Stimulated activated CD8-positive, alpha-beta memory T cell treated with anti-CD3 and anti-CD28 coated beads, Interleukin-12 subunit alpha, Interleukin-12 subunit beta, amount 100 ng/mL, for 1 hour (primary cell): Measurements from ENCODE around the gene EEPD1.

ENCODE experiments used
- DNase-seq: peaks from one replicate; pipeline ENCODE4 v3.0.0-alpha.2; 2020; ENCODE audit warnings: low read depth

Gene EEPD1

DNA sequence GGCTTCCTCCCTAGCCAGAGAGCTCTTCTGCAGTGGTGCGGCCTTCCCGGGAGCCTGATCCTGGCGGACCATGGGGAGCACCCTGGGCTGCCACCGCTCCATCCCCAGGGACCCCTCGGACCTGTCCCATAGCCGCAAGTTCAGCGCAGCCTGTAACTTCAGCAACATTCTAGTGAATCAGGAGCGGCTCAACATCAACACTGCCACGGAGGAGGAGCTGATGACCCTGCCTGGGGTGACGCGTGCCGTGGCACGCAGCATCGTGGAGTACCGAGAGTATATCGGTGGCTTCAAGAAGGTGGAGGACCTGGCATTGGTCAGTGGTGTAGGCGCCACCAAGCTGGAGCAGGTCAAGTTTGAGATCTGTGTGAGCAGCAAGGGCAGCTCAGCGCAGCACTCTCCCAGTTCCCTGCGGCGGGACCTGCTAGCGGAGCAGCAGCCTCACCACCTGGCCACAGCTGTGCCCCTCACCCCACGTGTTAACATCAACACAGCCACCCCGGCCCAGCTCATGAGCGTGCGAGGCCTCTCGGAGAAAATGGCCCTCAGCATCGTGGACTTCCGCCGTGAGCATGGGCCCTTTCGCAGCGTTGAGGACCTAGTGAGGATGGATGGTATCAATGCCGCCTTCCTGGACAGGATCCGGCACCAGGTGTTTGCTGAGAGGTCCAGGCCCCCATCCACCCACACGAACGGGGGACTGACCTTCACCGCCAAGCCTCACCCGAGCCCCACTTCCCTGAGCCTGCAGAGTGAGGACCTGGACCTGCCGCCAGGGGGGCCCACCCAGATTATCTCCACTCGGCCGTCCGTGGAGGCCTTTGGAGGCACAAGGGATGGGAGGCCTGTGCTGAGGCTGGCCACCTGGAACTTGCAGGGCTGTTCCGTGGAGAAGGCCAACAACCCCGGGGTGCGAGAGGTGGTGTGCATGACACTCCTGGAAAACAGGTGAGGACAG lies 1.5 kb downstream of the EEPD1 start:
- DNase-seq, result no peak

DNA sequence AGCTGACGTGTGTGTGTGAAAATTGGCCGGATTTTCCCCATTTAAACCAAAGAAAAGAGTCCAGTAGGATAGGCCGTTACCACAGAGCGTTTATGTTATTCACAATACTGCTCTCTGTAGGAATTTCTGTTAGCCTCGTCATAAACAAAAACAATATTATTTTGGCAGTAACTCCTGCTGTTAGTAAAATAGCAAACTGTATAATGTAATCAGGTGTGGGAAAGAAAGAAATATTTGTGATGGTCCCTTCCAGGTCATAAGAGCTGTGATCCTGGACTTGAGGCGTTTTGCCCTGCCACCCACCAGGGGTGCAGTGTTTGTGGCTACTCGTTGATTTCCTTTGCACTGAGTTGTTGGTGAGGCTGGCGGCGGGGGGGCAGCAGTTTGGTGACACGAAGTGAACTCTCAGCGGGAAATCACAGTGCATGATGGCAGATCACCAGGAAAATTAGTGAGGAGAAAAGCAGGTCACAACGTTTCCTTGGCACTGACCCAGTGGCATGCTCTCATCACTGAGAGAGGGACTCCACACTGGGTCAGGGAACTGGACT lies 2.8 kb downstream of the EEPD1 start:
- no peak for DNase-seq

DNA sequence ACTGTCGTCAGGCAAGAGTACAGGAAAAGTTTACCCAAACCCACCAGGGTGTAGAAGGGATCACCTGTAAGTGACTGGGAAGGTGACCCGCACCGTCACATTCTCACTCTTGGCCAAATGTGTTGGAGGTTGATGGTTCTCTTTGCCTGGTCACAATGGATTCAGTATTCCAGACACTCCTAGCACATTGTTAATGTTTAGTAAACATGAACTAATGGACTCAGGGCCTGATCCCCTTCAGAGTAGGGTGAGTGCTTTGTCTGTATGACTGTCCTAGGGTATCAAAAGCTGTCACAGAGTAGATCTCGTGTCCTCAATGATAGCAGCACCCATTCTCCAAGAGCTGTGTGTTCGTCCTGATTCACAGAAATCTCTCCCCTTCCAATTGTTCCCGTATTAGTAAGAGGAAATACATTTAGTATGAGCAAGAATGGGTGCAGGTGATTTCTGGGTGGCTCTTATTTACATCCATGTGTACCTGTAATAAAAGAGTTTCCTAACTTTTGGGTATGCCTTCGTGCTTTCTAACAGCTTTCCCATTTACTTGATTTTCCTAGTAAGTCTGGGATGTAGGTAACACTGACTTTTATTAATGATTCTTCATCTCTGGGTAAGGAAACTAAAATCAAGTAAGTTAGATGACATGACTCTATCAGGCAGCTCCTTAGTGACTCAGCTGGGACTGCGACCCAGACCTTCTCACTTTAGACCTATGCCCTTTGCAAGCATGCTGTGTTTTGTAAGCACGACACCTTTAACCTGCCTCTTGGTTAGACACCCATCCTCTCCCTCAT lies 4.7 kb downstream of the EEPD1 start:
- no peak for DNase-seq

DNA sequence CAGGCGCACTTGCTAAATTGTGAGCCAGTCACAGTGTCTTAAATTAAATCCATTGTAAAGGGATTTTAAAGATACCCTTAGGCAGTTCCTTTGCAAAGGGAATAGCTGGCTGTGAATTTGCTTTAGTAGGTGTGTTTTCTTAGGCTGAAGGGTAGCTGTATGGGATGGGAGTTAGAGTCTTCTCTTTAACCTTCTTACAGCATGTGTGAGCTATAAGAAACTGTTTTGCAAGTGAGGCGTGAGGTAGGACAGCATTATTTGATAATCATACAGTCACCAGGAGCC lies 5.2 kb downstream of the EEPD1 start:
- DNase-seq, result no peak

DNA sequence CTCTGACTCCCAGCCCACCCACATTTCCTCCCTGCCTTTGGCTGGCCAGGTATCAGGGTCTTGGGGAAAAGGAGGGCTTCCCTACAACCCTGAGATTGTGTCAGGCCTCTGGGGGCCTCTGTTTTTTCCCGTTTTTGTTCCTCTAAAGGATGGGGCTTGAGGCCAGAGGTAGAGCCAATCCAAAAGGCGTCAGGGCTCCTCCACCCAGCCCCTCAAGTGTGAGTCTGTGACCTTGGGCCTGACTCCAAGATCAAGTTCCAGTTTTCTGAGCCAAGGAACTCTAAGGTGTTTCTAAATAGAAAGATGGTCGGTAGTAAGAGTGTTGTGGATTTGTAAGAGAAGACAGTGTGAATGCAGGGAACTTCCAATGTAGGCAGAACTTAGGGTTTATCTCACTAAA lies 6.6 kb downstream of the EEPD1 start:
- DNase-seq, result no peak

DNA sequence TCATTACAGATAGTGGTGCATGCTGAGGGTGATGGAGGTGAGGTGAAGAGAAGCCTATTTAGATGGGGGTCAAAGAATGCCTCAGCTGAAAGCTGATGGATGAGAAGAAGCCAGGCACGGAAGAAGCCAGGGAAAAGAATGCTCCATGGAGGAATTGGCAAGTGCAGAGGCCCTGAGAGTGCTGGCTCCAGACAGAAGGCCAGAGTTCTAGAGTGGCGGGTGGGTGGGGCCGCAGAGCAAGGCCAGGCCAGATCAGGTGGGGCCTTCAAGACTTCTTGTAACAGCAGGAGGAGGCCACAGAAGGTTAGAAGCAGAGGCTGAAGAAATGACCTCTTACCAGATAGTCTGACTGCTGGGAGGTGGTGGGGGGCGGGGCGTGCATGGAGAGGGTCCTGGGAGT lies 7.3 kb downstream of the EEPD1 start:
- no peak for DNase-seq

DNA sequence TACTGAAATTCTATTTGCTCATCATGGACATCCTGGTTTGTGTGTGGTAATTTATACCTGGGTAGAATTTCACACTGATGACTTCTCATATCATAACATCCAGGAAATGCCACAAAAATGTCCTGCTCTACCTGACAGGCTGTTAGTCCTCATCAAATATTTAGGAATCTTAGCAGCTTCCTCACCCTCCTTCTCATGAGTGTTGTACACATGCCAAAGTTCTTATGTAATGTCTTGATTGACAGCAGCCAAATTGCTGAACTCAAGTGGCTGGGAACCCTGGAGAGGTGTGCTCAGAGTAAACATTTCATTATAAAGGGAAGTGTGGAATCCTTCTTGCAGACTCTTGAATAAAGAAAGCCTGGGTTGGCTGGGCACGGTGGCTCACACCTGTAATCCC lies 8.9 kb downstream of the EEPD1 start:
- DNase-seq, result no peak

DNA sequence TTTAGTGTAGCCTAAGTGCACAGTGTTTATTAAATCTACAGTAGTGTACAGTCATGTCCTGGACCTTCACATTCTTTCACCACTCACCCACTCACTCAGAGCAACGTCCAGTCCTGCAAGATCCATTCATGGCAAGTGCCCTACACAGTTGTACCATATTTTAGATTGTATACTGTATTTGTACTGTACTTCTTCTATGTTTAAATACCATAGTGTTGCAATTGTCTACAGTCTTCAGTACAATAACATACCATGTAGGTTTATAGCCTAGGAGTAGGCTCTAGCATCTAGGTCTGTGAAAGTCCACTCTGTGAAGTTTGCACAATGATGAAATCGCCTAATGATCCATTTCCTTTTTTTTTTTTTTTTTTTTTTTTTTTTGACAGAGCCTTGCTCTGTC lies 12.0 kb downstream of the EEPD1 start:
- DNase-seq, result no peak

DNA sequence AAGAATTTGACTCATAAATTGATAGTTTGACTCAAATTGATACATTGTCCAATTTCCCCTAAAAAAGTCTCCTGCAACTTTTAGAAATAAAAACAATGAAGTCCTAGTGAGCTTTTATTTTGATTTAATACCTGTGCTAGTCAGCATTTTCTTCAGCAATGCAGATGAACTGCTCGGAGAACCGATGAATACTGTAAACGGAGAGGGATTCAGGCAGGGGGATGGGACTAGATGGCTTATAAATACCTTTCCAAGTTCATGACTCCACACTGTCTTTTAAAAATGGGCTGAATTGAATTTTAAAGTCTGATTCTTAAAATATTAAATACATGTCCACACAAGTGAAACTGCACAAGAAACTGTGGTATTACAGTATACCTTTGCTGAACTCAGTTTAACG lies 12.7 kb downstream of the EEPD1 start:
- no peak for DNase-seq

DNA sequence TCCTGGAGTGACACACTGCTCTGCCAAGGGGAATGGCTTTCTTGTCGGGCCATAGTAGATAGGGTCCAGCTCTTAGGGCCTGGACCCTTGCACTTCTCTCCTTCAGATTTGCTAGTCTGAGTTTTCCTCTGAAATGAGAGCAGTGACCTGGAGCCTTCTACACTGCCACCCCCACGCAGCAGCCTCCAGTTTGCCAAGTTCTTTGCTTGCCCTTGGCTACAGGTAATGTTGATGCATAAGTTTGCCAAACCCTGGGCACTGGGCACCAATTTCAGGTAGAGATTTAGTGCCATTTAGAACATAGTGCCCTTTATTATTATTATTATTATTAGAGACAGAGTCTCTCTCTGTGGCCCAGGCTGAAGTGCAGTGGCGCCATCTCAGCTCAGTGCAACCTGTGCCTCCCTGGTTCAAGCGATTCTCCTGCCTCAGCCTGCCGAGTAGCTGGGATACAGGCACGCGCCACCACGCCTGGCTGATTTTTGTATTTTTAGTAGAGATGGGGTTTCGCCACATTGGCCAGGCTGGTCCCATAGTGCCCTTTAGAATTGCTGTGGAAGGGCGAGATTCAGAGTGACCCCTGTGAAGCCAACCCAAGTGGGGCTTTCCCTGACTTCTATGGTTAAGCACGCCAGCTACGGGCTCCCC lies 14.5 kb downstream of the EEPD1 start:
- DNase-seq, result no peak

DNA sequence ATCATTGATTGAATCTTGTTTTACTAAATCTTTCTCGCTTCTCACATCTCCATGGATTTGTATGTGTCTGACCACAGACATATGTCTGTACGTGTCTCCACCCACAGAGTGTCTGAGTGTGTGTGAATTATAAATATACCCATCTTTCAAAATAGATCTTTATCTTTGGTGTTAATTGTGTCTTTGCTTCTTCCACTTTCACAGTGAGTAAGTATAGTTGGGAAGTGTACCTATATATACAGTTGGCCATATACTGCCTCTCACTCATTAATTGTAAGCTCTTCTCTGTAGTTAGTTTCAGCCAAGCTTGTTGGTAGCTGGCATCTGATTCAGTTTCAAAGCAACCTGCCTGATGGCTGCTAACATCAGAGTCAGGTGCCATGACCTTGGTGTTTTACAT lies 18.4 kb downstream of the EEPD1 start:
- DNase-seq, result no peak

DNA sequence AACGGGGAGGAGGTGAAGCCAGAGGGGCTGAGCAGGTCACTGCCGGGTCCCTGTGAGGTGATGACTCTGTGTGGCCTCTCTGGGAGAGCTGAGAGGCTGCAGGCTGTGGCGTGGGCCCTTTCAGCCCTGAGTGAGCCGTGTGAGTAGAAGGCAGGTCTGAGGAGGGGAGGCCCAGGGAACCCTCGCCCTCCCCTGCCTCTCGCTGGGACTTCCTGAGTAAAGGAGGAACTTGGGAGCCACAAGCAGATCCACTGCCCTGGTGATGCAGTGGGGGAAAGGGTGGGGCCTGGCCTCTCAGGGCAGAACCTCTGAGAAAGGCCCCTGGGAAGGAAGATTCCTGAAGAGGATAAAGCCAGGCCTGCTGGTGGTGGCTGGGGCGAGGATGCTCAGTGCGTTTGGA lies 22.8 kb downstream of the EEPD1 start:
- DNase-seq, result no peak

DNA sequence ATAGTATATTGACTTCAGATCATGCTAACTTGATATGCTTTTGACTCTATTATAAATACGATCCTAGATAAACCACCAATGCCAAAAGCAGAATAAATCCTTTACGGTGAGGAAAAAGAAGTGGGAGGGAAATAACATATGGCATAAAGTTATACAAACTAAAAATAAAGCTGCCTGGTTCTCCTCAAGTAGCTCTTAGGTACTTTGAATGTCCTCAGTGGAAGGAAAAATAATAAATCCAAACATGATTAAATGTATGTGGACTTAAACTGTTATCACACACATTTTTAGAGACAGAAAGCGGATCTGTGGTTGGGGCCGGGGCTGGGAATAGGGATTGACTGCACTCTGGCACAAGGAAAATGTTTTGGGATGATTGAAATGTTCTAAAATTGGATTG lies 23.6 kb downstream of the EEPD1 start:
- no peak for DNase-seq

DNA sequence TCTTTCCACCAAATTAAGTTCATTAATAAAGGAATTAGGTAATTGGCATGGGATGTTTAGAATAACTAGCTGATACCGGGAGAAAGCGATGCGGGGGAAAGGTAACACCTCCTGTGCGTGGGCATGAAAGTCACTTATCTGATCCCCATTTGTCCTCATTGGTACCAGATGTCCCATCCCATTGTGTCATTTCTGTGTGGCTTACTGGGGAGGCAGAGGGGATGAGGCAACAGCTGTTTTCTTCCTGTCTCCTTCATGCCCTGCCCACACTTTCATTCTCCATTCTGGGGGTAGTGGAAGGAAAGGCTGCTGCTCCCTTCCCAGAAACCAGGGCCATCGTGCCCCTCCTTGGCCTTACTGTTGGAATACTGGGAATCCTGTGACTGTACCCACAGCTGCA lies 27.1 kb downstream of the EEPD1 start:
- DNase-seq, result no peak

DNA sequence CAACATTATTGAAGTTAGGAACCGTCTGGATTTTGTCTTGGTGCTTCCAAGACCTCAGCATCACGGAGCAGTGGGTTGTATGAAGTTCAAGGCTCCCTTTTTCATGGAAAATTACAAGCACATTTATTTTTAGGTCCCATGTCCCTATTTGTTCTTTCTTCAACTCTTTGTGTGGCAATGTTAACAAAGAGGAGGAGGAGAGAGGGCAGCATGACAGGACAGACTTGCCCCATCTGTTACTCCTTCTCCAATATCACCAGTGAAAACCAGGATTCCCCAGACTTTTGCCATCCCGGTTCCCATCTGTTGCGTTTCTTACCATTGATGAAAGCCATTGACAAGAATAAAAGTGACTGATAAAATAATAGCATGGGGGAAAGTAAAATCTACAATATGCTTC lies 28.6 kb downstream of the EEPD1 start:
- DNase-seq, result no peak

DNA sequence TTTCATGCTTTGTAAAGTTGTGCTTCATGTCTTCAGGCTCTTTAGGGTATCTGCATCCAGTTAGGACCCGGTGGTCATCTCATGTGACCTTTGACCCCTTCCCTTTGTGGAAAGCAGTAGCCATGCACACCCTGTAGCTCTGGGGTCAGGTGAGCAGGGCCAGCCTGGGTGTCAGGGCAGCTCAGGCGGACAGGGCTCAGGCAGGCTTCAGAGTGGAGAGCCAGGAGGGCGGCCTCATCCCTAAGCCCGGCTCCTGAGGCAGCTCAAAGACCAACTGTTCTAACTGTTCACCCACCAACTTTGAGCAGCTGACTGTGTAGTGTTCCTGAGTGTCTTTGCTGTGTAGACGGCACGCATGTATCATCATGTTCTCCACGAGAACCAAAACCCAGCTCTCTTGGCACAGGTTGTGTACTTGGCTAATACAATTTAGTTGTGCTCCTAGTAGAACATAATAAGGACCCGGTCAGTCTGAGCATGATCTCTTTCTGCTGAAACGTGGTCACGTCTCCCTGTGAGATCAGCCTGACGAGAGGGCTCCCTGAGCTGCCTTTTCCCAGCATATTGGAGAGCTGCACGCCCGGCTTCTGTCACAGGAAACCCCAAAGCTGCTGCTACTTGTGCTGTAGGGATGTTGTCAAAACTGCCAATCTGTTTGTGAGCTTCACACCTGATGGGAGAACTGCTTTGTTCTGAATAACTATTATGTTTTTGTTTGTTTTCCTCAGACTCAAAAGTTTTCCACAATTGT lies 30.0 kb downstream of the EEPD1 start:
- no peak for DNase-seq

DNA sequence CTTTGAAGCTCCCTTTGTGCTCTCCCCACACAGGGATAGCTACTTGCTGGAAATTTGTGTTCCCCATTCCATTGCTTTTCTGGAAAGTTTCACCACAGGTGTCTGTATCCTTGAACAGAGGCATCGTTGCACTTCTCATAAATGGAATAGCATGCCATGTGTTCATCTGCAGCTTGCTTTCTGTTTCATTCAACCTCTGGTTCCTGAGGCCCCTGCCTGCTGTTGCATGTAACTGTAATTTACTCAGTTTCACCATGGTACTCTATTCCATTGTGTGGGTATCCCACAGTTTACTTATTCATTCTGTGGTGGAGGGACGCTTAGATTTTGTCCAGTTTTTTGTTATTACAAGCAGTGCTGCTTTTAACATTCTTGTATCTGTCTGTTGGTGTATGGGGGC lies 32.0 kb downstream of the EEPD1 start:
- DNase-seq, result no peak

DNA sequence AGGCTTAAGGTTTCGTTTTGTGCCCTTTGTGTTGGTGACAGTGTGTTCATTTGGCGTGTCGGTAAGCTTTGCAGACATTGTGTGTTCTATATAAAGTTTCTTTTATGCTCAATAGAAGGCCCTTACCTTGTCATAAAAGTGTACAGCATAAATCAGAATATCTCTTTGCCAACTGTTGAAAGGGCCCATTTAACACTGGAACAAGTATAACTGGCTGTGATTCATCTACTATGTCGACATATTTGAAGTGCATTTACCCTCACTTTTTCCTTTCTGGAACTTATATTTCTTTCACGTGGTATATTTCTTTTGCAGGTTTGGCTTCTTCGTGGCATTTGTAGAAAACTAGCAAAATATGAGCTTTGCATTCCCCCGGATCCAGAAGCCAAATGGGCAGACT lies 32.7 kb downstream of the EEPD1 start:
- no peak for DNase-seq

DNA sequence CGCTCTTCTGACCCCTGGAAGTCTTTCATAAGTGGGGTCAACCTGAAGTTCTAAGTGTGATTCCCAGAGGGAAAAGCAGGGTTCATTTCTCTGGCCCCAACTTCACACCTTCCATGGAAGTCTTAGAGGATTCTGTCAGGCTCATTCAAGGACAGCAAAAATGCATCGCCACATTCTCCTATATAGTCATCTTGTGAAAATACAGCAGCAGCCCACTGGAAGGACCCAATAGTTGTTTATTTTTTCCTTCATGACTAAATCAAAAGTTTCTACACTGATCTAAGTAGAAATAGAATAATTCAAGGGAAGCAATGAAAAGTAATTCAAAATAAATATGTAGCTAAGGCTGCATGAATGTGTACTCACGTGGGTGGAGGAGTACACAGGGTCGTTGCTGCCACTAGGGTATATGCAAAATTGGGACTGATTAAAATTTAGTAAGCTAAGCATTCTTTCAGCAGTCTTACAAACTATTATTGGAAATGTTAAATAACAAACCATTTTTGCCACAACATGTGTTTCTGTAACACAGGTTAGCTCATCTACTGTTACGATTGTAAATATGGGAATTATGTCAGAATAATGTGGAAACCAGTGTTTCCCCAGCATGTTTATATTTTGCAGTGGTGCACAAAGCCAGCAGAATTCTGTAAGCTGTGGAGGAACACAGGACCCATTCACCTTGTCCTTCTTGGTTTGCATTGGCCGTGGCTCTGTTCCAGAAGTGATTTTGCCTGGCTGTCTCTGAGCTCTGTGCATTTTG lies 33.5 kb downstream of the EEPD1 start:
- no peak for DNase-seq

DNA sequence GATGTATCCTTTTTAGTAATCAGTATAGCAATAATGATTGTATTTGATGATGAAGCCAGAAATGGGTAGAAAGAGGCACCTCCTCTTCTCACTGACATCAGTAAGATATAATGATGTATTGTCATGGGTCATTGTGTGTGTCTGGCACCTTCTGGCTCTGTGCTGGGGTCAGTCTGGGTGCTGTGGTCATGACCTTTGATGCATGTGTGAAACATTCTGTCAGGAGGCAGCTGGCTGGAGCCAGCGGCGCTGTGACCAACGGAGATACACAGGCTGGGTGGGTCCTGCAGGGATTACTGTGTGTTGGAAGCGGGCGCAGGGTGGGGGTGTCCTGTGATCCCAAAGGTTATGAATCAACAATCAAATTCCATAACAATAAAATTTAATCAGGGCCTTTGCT lies 35.2 kb downstream of the EEPD1 start:
- DNase-seq, result no peak

DNA sequence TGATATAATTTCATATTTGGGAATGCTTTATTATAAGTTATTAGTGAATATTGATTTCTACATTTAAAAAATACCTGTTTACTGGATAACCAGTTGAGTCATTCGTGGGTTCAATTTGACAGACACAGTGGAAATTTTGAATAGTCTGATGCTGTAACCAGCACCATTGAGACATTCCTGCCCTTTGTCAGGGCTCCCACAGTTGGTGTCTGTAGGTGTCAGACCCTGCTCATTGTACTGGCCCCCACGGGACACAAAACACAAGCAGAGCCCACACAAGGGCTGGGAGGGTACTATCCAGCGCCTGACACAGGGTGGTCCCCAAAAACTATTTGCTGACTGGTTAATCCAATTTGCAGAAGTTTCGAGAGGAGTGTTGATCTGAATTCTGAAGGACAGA lies 35.9 kb downstream of the EEPD1 start:
- no peak for DNase-seq
